Measurements from ENCODE around the gene RPS2. TPM values are rescaled to one million over a fixed set of nuclear protein-coding genes. Genes with fewer than 3 reads are reported as not detected.

Gene RPS2
- total and polyA plus RNA-seq, 2 donors (not counting 1 experiment from before 2014, with no cell fraction given) = 3,261 to 6,138 TPM

DNA sequence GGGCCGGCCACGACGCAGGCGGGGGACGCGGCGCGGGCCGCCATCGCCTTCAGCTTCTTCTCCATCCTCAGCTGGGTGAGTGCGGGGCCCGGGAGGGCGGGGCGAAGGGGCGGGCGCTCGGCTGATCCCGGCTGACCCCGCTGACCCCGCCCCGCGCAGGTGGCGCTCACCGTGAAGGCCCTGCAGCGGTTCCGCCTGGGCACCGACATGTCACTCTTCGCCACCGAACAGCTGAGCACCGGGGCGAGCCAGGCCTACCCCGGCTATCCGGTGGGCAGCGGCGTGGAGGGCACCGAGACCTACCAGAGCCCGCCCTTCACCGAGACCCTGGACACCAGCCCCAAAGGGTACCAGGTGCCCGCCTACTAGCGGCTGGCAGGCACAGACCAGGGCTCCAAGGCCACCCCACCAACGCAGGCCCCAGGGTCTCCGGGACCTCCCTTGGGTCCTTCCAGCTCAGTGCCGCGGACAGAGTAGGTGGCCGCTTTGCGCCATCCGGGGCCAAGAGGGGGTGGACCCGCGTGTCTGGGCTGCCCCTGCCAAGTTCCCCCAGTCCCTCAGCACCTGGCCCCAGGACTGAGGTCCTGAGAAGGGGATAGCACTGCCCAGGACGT lies 28.2 kb upstream of the RPS2 start:
- intact Hi-C loops (cut with micrococcal nuclease) = loop anchor here (1.0 to 10.0 kb wide), 5 partner anchors 16 to 784 kb away; partner anchors contain the start of genes ELOB, MSRB1, TRAF7 and ZNF598
- Histone ChIP-seq H3K4me1 (ENCODE audit: control insufficient read depth in 2 of 2, insufficient read depth in 2 of 2, low read length in 2 of 2) (peaks cover 24 to 35% of the 10 kb centered on the region in 2 donors), H3K4me3 (ENCODE audit: control extremely low read depth in 1 of 5, extremely low read depth in 1 of 5, insufficient read depth in 1 of 5, low read depth in 2 of 5, low read length in 4 of 5) (no peak overlapping the region), H3K27ac (ENCODE audit: low read length in 2 of 2) (peak overlapping the region in 1 of 2 donors; percentile 57), H3K27me3 (replicated peaks in 1 of 4; ENCODE audit: control extremely low read depth in 1 of 4, control insufficient read depth in 3 of 4, insufficient read depth in 4 of 4, low read length in 3 of 4) (no peaks in the 10 kb centered on the region), H3K4me2 (replicated peaks; ENCODE audit: low read depth, low read length, poor library complexity, severe bottlenecking) (peak overlapping the region; percentile 58), H3K36me3 (replicated peaks in 1 of 2; ENCODE audit: control extremely low read depth in 1 of 2, control insufficient read depth in 1 of 2, extremely low read depth in 1 of 2, insufficient read depth in 2 of 2, low read length in 1 of 2) (no peaks in the 10 kb centered on the region), H3K9me3 (ENCODE audit: control extremely low read depth in 1 of 3, control insufficient read depth in 2 of 3, insufficient read depth in 1 of 3, low read length in 2 of 3) (peaks cover 0 to 13% (median 0%) of the 10 kb centered on the region in 3 donors), H3K79me2 (ENCODE audit: control insufficient read depth, insufficient read depth, low read length) (no peaks in the 10 kb centered on the region), H3K9ac (ENCODE audit: low read length) (no peak overlapping the region), H2AFZ (ENCODE audit: insufficient read depth, low read depth, low read length, poor library complexity, severe bottlenecking) (peak overlapping the region; percentile 51), H4K20me1 (ENCODE audit: control insufficient read depth, insufficient read depth, low read length, poor library complexity, severe bottlenecking) (no peaks in the 10 kb centered on the region)
- 59% methylated on average over 50 of the region's 50 CpGs for WGBS (ENCODE audit: insufficient coverage)
- Mint-ChIP-seq H3K9me3 (ENCODE audit: insufficient read depth) (no peaks in the 10 kb centered on the region), H3K4me3 (no peak overlapping the region), H3K4me1 (peaks cover 33% of the 10 kb centered on the region), H3K27ac (no peak overlapping the region), H3K27me3 (no peaks in the 10 kb centered on the region)
- ATAC-seq (ENCODE audit: low read depth) (no peak), DNase-seq (peak; percentile 53)
- CTCF ChIA-PET = interaction anchor here (1.4 to 5.5 kb wide), 2 partner anchors 11 to 28 kb away, joined by 3 to 32 read pairs; partner anchors contain the start of gene RPS2
- TF ChIP-seq EZH2 (IDR thresholded peaks at IDR 0.05; ENCODE audit: borderline replicate concordance, insufficient read depth, low read depth, low read length, poor library complexity, severe bottlenecking) (no peak), CTCF (IDR thresholded peaks at IDR 0.05) (no peak)
- POLR2A ChIA-PET = interaction anchor here (0.9 to 3.0 kb wide), 6 partner anchors 10 to 162 kb away, joined by 6 to 36 read pairs (median 8); partner anchors contain the start of genes RPS2, TBL3 and TRAF7
